IMR-90 (cell line): Measurements from ENCODE around the gene RAPGEF5. TPM values are rescaled to one million over a fixed set of nuclear protein-coding genes. Genes with fewer than 3 reads are reported as not detected.

Experiments used
- ATAC-seq: fragments of 200-7000 bp; cut with Tn5 transposase; 2 replicates; pipeline ENCODE4 v1.9.1; 2020; ENCODE audit warnings: low read depth, mild to moderate bottlenecking, moderate library complexity
- BruUV-seq: library from RNA; stranded (reverse); fragments of 400-500 nt; replicated peaks from 2 replicates; lab custom pipeline; 2021; lab: Mats Ljungman, UMichigan
- CTCF ChIA-PET: fragments of 300-600 bp; formaldehyde crosslinking; extraction: SDS; loops from one replicate; lab custom pipeline; 2021; ENCODE audit warnings: antibody characterized with exemption; lab: Yijun Ruan, JAX
- POLR2A ChIA-PET: fragments of 300-600 bp; sonication (Branson Sonifier 250); formaldehyde crosslinking; loops from one replicate; lab custom pipeline; 2022; ENCODE audit warnings: antibody characterized with exemption; ENCODE audit not compliant: unreplicated experiment; lab: Charles Lee
- DNase-seq: peaks from one replicate; pipeline ENCODE4 v3.0.0; 2013
- H2AFZ ChIP-seq: replicated peaks from 2 replicates; pipeline ENCODE3; 2013; ENCODE audit warnings: low read length, mild to moderate bottlenecking; ENCODE audit not compliant: poor library complexity
- H2AK5ac ChIP-seq: 2 replicates; pipeline ENCODE4 v1.6.1; 2013; ENCODE audit warnings: low read depth, low read length, inconsistent platforms
- H2AK9ac ChIP-seq: replicated peaks from 2 replicates; pipeline ENCODE3; 2013; ENCODE audit warnings: mild to moderate bottlenecking, low read depth, low read length, moderate library complexity; ENCODE audit not compliant: poor library complexity
- H2BK120ac ChIP-seq: 2 replicates; pipeline ENCODE4 v1.6.1; 2013; ENCODE audit warnings: low read depth, low read length, inconsistent platforms
- H2BK15ac ChIP-seq: 3 replicates; pipeline ENCODE4 v1.6.1; 2013; ENCODE audit warnings: low read depth, low read length, inconsistent platforms
- H2BK20ac ChIP-seq: 2 replicates; pipeline ENCODE4 v1.6.1; 2013; ENCODE audit warnings: low read depth, mild to moderate bottlenecking, inconsistent platforms, low read length, moderate library complexity
- H2BK5ac ChIP-seq: 2 replicates; pipeline ENCODE4 v1.6.1; 2013; ENCODE audit warnings: mild to moderate bottlenecking, low read depth, low read length, inconsistent platforms; ENCODE audit not compliant: poor library complexity, severe bottlenecking
- H3K14ac ChIP-seq: replicated peaks from 2 replicates; pipeline ENCODE4 v1.6.1; 2013; ENCODE audit warnings: low read depth, low read length, inconsistent platforms
- H3K18ac ChIP-seq: 2 replicates; pipeline ENCODE4 v1.6.1; 2013; ENCODE audit warnings: low read depth, low read length, control low read depth
- H3K23ac ChIP-seq: 2 replicates; pipeline ENCODE4 v1.6.1; 2013; ENCODE audit warnings: low read depth, low read length, inconsistent platforms
- H3K27ac ChIP-seq: 2 replicates; pipeline ENCODE4 v1.5.1; 2013; ENCODE audit warnings: mild to moderate bottlenecking, control low read depth, low read length; ENCODE audit not compliant: insufficient read depth
- H3K27me3 ChIP-seq: 2 replicates; pipeline ENCODE4 v1.6.1; 2013; ENCODE audit warnings: low read length; ENCODE audit not compliant: control insufficient read depth, insufficient read depth
- H3K36me3 ChIP-seq: 2 replicates; pipeline ENCODE4 v1.6.1; 2013; ENCODE audit warnings: low read length, mixed read lengths; ENCODE audit not compliant: control insufficient read depth, insufficient read depth
- H3K4ac ChIP-seq: 2 replicates; pipeline ENCODE4 v1.6.1; 2013; ENCODE audit warnings: low read depth, low read length, inconsistent platforms
- H3K4me1 ChIP-seq: 2 replicates; pipeline ENCODE4 v1.6.1; 2013; ENCODE audit warnings: low read length, mixed read lengths; ENCODE audit not compliant: control insufficient read depth, insufficient read depth
- H3K4me2 ChIP-seq: 2 replicates; pipeline ENCODE4 v1.6.1; 2013; ENCODE audit warnings: low read depth, mild to moderate bottlenecking, control low read depth, low read length, moderate library complexity
- H3K4me3 ChIP-seq: 2 replicates; pipeline ENCODE4 v1.5.1; 2013; ENCODE audit warnings: low read depth, mild to moderate bottlenecking, control low read depth, low read length, moderate library complexity; ENCODE audit not compliant: insufficient read depth
- H3K56ac ChIP-seq: 2 replicates; pipeline ENCODE4 v1.6.1; 2013; ENCODE audit warnings: low read length, inconsistent platforms; ENCODE audit not compliant: insufficient read depth; ENCODE audit errors: extremely low read depth
- H3K79me1 ChIP-seq, 2 experiments: 2 replicates each; pipeline ENCODE4 v1.6.1; 2013; ENCODE audit warnings: low read length in 2 of 2, inconsistent platforms in 1 of 2, low read depth in 1 of 2
- H3K9ac ChIP-seq: 2 replicates; pipeline ENCODE4 v1.6.1; 2013; ENCODE audit warnings: low read depth, low read length, control low read depth
- H3K9me1 ChIP-seq: 2 replicates; pipeline ENCODE4 v1.6.1; 2013; ENCODE audit warnings: low read length, inconsistent platforms; ENCODE audit not compliant: insufficient read depth
- H3K9me3 ChIP-seq: 2 replicates; pipeline ENCODE4 v1.6.1; 2013; ENCODE audit warnings: low read length; ENCODE audit not compliant: control insufficient read depth, insufficient read depth
- H4K20me1 ChIP-seq: 2 replicates; pipeline ENCODE4 v1.6.1; 2013; ENCODE audit warnings: low read length, inconsistent platforms; ENCODE audit not compliant: insufficient read depth
- H4K5ac ChIP-seq: 2 replicates; pipeline ENCODE4 v1.6.1; 2013; ENCODE audit warnings: mild to moderate bottlenecking, low read depth, low read length, control low read depth
- H4K8ac ChIP-seq, 2 experiments: 2 replicates each; pipeline ENCODE4 v1.6.1; 2013; ENCODE audit warnings: low read depth in 2 of 2, low read length in 2 of 2, control low read depth in 1 of 2, inconsistent platforms in 1 of 2
- H4K91ac ChIP-seq: 2 replicates; pipeline ENCODE4 v1.6.1; 2013; ENCODE audit warnings: low read depth, low read length, inconsistent platforms; ENCODE audit not compliant: insufficient read depth
- BHLHE40 ChIP-seq: fragments of 150-350 bp; IDR thresholded peaks from 2 replicates; pipeline ENCODE4 v1.6.1; 2016; ENCODE audit warnings: mild to moderate bottlenecking, low read depth, low read length
- CEBPB ChIP-seq: IDR thresholded peaks from 2 replicates; pipeline ENCODE4 v1.6.1; 2012; ENCODE audit warnings: low read depth, low read length, improper control_type of control experiment
- CHD1 ChIP-seq: IDR thresholded peaks from 2 replicates; pipeline ENCODE4 v1.6.1; 2012; ENCODE audit warnings: low read depth, low read length, improper control_type of control experiment
- FOS ChIP-seq: fragments of 150-350 bp; IDR thresholded peaks from 2 replicates; pipeline ENCODE4 v1.6.1; 2016; ENCODE audit warnings: low read depth, low read length
- MAZ ChIP-seq: IDR thresholded peaks from 2 replicates; pipeline ENCODE4 v1.6.1; 2012; ENCODE audit warnings: low read depth, mild to moderate bottlenecking, low read length, improper control_type of control experiment, moderate library complexity, borderline replicate concordance
- MXI1 ChIP-seq: IDR thresholded peaks from 2 replicates; pipeline ENCODE4 v1.6.1; 2012; ENCODE audit warnings: low read depth, mild to moderate bottlenecking, low read length, moderate library complexity, borderline replicate concordance
- POLR2A ChIP-seq: IDR thresholded peaks from 2 replicates; pipeline ENCODE4 v1.6.1; 2012; ENCODE audit warnings: mild to moderate bottlenecking, low read depth, low read length
- RAD21 ChIP-seq: IDR thresholded peaks from 2 replicates; pipeline ENCODE4 v1.6.1; 2012; ENCODE audit warnings: low read length, improper control_type of control experiment
- RCOR1 ChIP-seq: IDR thresholded peaks from 2 replicates; pipeline ENCODE4 v1.6.1; 2012; ENCODE audit warnings: mild to moderate bottlenecking, low read length, improper control_type of control experiment; ENCODE audit not compliant: insufficient replicate concordance
- RFX5 ChIP-seq: IDR thresholded peaks from 2 replicates; pipeline ENCODE4 v1.8.0; 2012; ENCODE audit warnings: low read depth, mild to moderate bottlenecking, low read length, moderate library complexity
- SMC3 ChIP-seq: fragments of 150-350 bp; IDR thresholded peaks from 2 replicates; pipeline ENCODE4 v1.6.1; 2016; ENCODE audit warnings: low read depth, mild to moderate bottlenecking, antibody characterized with exemption, low read length, moderate library complexity
- whole genome bisulfite sequencing, 2 experiments: methylation state at CpG; one replicate each; pipeline versions ENCODE4 v1.1.5 to v1.1.7; 2013; ENCODE audit warnings: missing lambda C conversion rate in 2 of 2; ENCODE audit not compliant: insufficient read length in 1 of 2; ENCODE audit errors: extremely low coverage in 2 of 2; 5-methylcytosine and 5-hydroxymethylcytosine counted together
- dilution Hi-C: fragments of 300-500 bp; cut with HindIII; formaldehyde crosslinking; loops from one replicate; pipeline ENCODE4 v1.14.3; 2018; ENCODE audit warnings: low sequenced_read_pairs; ENCODE audit not compliant: unreplicated experiment
- in situ Hi-C: fragments of 300-500 bp; cut with MboI; formaldehyde crosslinking; loops from 3 replicates; pipeline ENCODE4 v1.14.3; 2019; ENCODE audit warnings: low sequenced_read_pairs, inconsistent platforms, mixed read lengths
- intact Hi-C: fragments of 100-400 bp; cut with micrococcal nuclease; formaldehyde crosslinking; loops from 2 replicates; pipeline ENCODE4 v1.10.0; 2022
- polyA plus RNA-seq, 3 experiments: library from polyadenylated mRNA; depleted of rRNA; stranded (reverse); fragments of >200 nt; gene quantifications; 2 replicates each; pipeline ENCODE4 v1.2.3, GENCODE V29; 2012; ENCODE audit warnings: low replicate concordance in 1 of 3
- total RNA-seq: library from RNA; depleted of rRNA; stranded (reverse); fragments of >200 nt; gene quantifications from 2 replicates; pipeline ENCODE4 v1.2.3, GENCODE V29; 2012
- TF ChIP-seq, protein P1 (sequence below): conservative IDR thresholded peaks from 2 replicates; pipeline ENCODE4 v1.5.1; 2012; ENCODE audit warnings: mild to moderate bottlenecking, low read depth, low read length, improper control_type of control experiment
- TF ChIP-seq, protein P2 (sequence below): fragments of 150-350 bp; IDR thresholded peaks from 2 replicates; pipeline ENCODE4 v1.6.1; 2016; ENCODE audit warnings: low read depth, mild to moderate bottlenecking, low read length, moderate library complexity, borderline replicate concordance
- TF ChIP-seq, protein P3 (sequence below): fragments of 150-350 bp; IDR thresholded peaks from 2 replicates; pipeline ENCODE4 v1.6.1; 2017; ENCODE audit warnings: mild to moderate bottlenecking, antibody characterized with exemption, low read length, low read depth

RAPGEF5 gene
- total and polyA plus RNA-seq, 2 of the 4 experiments (the other 2 are of a cell fraction): 0.05 to 0.18 TPM

DNA sequence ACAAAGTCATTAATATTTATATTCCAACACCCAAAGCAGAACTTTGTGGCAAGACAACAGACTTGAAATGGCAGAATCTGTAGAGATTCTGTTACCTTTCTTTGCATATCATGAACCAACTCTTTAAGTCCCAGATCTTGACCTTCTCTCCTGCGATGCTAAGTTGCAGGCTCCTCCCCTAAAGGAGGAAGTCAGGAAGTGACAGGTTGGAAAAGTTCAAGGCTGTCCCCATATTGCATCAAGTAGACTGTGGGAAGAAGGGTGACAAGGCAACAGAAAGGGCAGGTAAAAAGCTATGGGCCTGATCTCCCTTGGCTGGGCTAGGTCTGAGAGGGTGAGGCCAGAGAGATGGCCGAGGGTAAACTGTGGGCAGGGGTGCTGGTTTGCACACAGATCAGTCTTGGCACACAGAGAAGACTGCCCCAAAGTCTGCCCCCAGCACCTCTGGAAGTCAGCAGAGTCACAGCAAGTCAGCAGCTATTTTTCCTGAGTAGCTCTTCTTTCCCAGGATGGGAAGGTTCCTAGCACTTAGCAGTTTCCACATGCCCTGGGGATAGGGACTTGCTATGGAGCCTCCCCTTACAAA is 115.1 kb downstream of the RAPGEF5 start:
- intact Hi-C loops: no loop called here
- Histone ChIP-seq H3K27ac (no peak overlapping the region), H3K4ac (no peak overlapping the region), H4K8ac (no peak overlapping the region), H3K14ac (no peak overlapping the region), H2BK15ac (no peak overlapping the region), H3K56ac (no peak overlapping the region), H2AK5ac (no peak overlapping the region), H2BK120ac (no peak overlapping the region), H4K20me1 (no peaks in the 10 kb centered on the region), H4K5ac (no peak overlapping the region), H3K23ac (no peak overlapping the region), H2BK20ac (no peak overlapping the region), H3K4me1 (no peaks in the 10 kb centered on the region), H2BK5ac (no peak overlapping the region), H3K27me3 (no peaks in the 10 kb centered on the region), H3K36me3 (no peaks in the 10 kb centered on the region), H3K9me1 (no peaks in the 10 kb centered on the region), H3K9me3 (no peaks in the 10 kb centered on the region), H3K79me1 (no peaks in the 10 kb centered on the region), H3K4me3 (no peak overlapping the region), H3K4me2 (no peak overlapping the region), H3K18ac (no peak overlapping the region), H3K9ac (no peak overlapping the region), H2AK9ac (no peak overlapping the region), H2AFZ (peak overlapping the region; percentile 26), H4K91ac (no peak overlapping the region)
- no peak for ATAC-seq
- TF ChIP-seq, protein P1, sequence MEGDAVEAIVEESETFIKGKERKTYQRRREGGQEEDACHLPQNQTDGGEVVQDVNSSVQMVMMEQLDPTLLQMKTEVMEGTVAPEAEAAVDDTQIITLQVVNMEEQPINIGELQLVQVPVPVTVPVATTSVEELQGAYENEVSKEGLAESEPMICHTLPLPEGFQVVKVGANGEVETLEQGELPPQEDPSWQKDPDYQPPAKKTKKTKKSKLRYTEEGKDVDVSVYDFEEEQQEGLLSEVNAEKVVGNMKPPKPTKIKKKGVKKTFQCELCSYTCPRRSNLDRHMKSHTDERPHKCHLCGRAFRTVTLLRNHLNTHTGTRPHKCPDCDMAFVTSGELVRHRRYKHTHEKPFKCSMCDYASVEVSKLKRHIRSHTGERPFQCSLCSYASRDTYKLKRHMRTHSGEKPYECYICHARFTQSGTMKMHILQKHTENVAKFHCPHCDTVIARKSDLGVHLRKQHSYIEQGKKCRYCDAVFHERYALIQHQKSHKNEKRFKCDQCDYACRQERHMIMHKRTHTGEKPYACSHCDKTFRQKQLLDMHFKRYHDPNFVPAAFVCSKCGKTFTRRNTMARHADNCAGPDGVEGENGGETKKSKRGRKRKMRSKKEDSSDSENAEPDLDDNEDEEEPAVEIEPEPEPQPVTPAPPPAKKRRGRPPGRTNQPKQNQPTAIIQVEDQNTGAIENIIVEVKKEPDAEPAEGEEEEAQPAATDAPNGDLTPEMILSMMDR: no peak
- no peak for TF ChIP-seq POLR2A
- TF ChIP-seq FOS: no peak
- no peak for TF ChIP-seq CEBPB
- TF ChIP-seq RFX5: no peak
- TF ChIP-seq RCOR1: no peak
- TF ChIP-seq, protein P2, sequence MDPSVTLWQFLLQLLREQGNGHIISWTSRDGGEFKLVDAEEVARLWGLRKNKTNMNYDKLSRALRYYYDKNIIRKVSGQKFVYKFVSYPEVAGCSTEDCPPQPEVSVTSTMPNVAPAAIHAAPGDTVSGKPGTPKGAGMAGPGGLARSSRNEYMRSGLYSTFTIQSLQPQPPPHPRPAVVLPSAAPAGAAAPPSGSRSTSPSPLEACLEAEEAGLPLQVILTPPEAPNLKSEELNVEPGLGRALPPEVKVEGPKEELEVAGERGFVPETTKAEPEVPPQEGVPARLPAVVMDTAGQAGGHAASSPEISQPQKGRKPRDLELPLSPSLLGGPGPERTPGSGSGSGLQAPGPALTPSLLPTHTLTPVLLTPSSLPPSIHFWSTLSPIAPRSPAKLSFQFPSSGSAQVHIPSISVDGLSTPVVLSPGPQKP: no peak
- no peak for TF ChIP-seq MXI1
- no peak for TF ChIP-seq RAD21
- TF ChIP-seq MAZ: no peak
- no peak for TF ChIP-seq BHLHE40
- TF ChIP-seq CHD1: no peak
- no peak for TF ChIP-seq SMC3
- TF ChIP-seq, protein P3, sequence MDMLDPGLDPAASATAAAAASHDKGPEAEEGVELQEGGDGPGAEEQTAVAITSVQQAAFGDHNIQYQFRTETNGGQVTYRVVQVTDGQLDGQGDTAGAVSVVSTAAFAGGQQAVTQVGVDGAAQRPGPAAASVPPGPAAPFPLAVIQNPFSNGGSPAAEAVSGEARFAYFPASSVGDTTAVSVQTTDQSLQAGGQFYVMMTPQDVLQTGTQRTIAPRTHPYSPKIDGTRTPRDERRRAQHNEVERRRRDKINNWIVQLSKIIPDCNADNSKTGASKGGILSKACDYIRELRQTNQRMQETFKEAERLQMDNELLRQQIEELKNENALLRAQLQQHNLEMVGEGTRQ: no peak
- no peak for DNase-seq
- dilution Hi-C loops: no loop called here
- no CpG with 5 or more reads among the region's 2 CpGs for WGBS, 2 experiments
- no TSS peak for BruUV-seq
- in situ Hi-C loops: no loop called here
- ChIA-PET CTCF (no interaction called here), POLR2A (no interaction called here)
